Thyroid gland (tissue), 4 donors: Measurements from ENCODE around the gene RENBP. TPM values are rescaled to one million over a fixed set of nuclear protein-coding genes. Genes with fewer than 3 reads are reported as not detected.

Source experiments
- DNase-seq, 2 donors: peaks; one replicate each; pipeline ENCODE4 v3.0.0-alpha.2; 2019
- H3K27ac ChIP-seq, 3 donors: fragments of 200-600 bp; sonication (generic); 1 replicate in 2 of 3; 2 replicates in 1 of 3; pipeline ENCODE4 v1.5.1; 2016 to 2019; ENCODE audit warnings: mild to moderate bottlenecking in 1 of 3, moderate library complexity in 1 of 3
- H3K27me3 ChIP-seq: fragments of 200-600 bp; sonication (generic); one replicate; pipeline ENCODE4 v1.5.1; 2019
- H3K36me3 ChIP-seq, 2 donors: fragments of 200-600 bp; sonication (generic); one replicate each; pipeline ENCODE4 v1.5.1; 2016 to 2019
- H3K4me1 ChIP-seq, 2 donors: fragments of 200-600 bp; sonication (generic); one replicate each; pipeline ENCODE4 v1.5.1; 2017 to 2019
- H3K4me3 ChIP-seq, 3 donors: fragments of 200-600 bp; sonication (generic); replicated peaks in 1 of 3; 1 replicate in 2 of 3; 2 replicates in 1 of 3; pipeline ENCODE4 v1.5.1; 2016; ENCODE audit warnings: mild to moderate bottlenecking in 1 of 3
- H3K9me3 ChIP-seq: fragments of 200-600 bp; sonication (generic); one replicate; pipeline ENCODE4 v1.5.1; 2017
- CTCF ChIP-seq, 6 experiments: fragments of 200-600 bp in 3 of 6; fragments of 450-650 bp in 3 of 6; sonication (generic) in 3 of 6; IDR thresholded peaks; one replicate each; pipeline ENCODE4 v1.5.1; 2016 to 2019; ENCODE audit warnings: antibody characterized with exemption in 6 of 6, mild to moderate bottlenecking in 2 of 6, inconsistent platforms in 1 of 6, moderate library complexity in 1 of 6
- POLR2A ChIP-seq, 2 donors: fragments of 450-650 bp; IDR thresholded peaks; one replicate each; pipeline ENCODE4 v1.6.1; 2017; ENCODE audit warnings: antibody characterized with exemption in 2 of 2, mild to moderate bottlenecking in 2 of 2, moderate library complexity in 1 of 2
- WGBS, 2 donors: methylation state at CpG; one replicate each; pipeline ENCODE4 v1.1.5; 2017; 5-methylcytosine and 5-hydroxymethylcytosine counted together
- intact Hi-C: fragments of 100-400 bp; cut with DNase I; formaldehyde crosslinking; loops from one replicate; pipeline ENCODE4 v1.15.1; 2023
- total RNA-seq, 4 donors: library from RNA; depleted of rRNA; stranded (reverse); fragments of >200 nt; gene quantifications; one replicate each; pipeline ENCODE4 v1.2.3, GENCODE V29; 2016

Gene RENBP
- total RNA-seq, 4 donors from 2014 or later, result 3.6 to 16.5 (median 4.4) TPM

GRCh38 chrX:153907456-153907855, 37.0 kb downstream of the RENBP start:
- Histone ChIP-seq H3K36me3 (no peaks in the 10 kb centered on the region), H3K9me3 (no peaks in the 10 kb centered on the region), H3K27ac (no peak overlapping the region), H3K4me3 (no peak overlapping the region), H3K4me1 (no peaks in the 10 kb centered on the region), H3K27me3 (no peaks in the 10 kb centered on the region)
- DNase-seq, result no peak
- intact Hi-C loops, result no loop called here
- no CpG with 5 or more reads among the region's 12 CpGs for WGBS, 2 donors
- no peak for TF ChIP-seq POLR2A (IDR thresholded peaks at IDR 0.05)
- TF ChIP-seq CTCF (IDR thresholded peaks at IDR 0.05), result no peak

- Histone ChIP-seq H3K9me3 (no peaks in the 10 kb centered on the region), H3K4me1 (no peaks in the 10 kb centered on the region), H3K4me3 (no peak overlapping the region), H3K27me3 (no peaks in the 10 kb centered on the region), H3K27ac (no peak overlapping the region), H3K36me3 (no peaks in the 10 kb centered on the region)
- TF ChIP-seq POLR2A (IDR thresholded peaks at IDR 0.05) (no peak), CTCF (IDR thresholded peaks at IDR 0.05) (no peak)
- intact Hi-C loops, result no loop called here
- DNase-seq, result no peak
- WGBS, 2 donors, result 100% methylated on average over 1 of the region's 27 CpGs; no CpG with 5 or more reads in 1 of the 2 donors
Measured at GRCh38 chrX:153906126-153906917, 38.1 kb downstream of the RENBP start.

GRCh38 chrX:153905481-153906095, 38.9 kb downstream of the RENBP start:
- intact Hi-C loops, result no loop called here
- Histone ChIP-seq H3K9me3 (no peaks in the 10 kb centered on the region), H3K4me1 (no peaks in the 10 kb centered on the region), H3K27ac (no peak overlapping the region), H3K4me3 (no peak overlapping the region), H3K36me3 (no peaks in the 10 kb centered on the region), H3K27me3 (no peaks in the 10 kb centered on the region)
- TF ChIP-seq POLR2A (IDR thresholded peaks at IDR 0.05) (no peak), CTCF (IDR thresholded peaks at IDR 0.05) (no peak)
- DNase-seq, result no peak
- 87 to 89% methylated on average over 9 to 13 of the region's 32 CpGs for WGBS, 2 donors

- H3K4me3 ChIP-seq, result no peak within 1 kb of the TSS
Measured at GRCh38 chrX:153903991-153904957, 40.2 kb downstream of the RENBP start, which contains the start of gene AVPR2. Gene AVPR2 (plus strand): TSS chrX:153904673. CDS start chrX:153905146, 473 bp downstream.

More at GRCh38 chrX:153903991-153904957, 40.2 kb downstream of the RENBP start, which contains the start of gene AVPR2:
- Histone ChIP-seq H3K36me3 (no peaks in the 10 kb centered on the region), H3K9me3 (no peaks in the 10 kb centered on the region), H3K4me1 (no peaks in the 10 kb centered on the region), H3K27me3 (no peaks in the 10 kb centered on the region), H3K27ac (no peak within 1 kb of the TSS)
- DNase-seq, result no peak
- intact Hi-C loops, result no loop called here
- TF ChIP-seq POLR2A (IDR thresholded peaks at IDR 0.05) (no peak), CTCF (IDR thresholded peaks at IDR 0.05) (no peak)
- 46 to 65% methylated on average over 5 to 10 of the region's 26 CpGs for WGBS, 2 donors
